Metanephros (tissue), 2 donors: ENCODE results near the gene CCDC169. TPM values are rescaled to one million over a fixed set of nuclear protein-coding genes. Genes with fewer than 3 reads are reported as not detected.

ENCODE experiments used
- small RNA-seq: library from RNA; depleted of rRNA; stranded (forward); fragments of <200 nt; gene quantifications from one replicate; pipeline ENCODE3, GENCODE V24; 2014; ENCODE audit warnings: low replicate concordance
- total RNA-seq: library from RNA; depleted of rRNA; stranded (reverse); fragments of >200 nt; gene quantifications from one replicate; pipeline ENCODE4 v1.2.3, GENCODE V29; 2014

Gene CCDC169
- 4.2 TPM for total RNA-seq

GRCh38 chr13:36297366-36298338 lies at the start of gene CCDC169:
Gene CCDC169, minus strand, starts transcription at chr13:36297814. Its CDS starts 95 bp downstream, at chr13:36297719.

GRCh38 chr13:36346222-36347083 lies 48.8 kb upstream of the CCDC169 start, which contains the start of gene SPART:
Gene SPART, minus strand, starts transcription at chr13:36346394. Its CDS starts 10,564 bp downstream, at chr13:36335830.

GRCh38 chr13:36214163-36214921 lies 83.3 kb downstream of the CCDC169 start, which contains the start of gene SOHLH2:
Gene SOHLH2, minus strand, starts transcription at chr13:36214556. Its CDS starts 30 bp downstream, at chr13:36214526.

Small RNA genes lying within 50 kb of the gene (small RNA-seq; reads per million reads assigned to genes)
- not detected for gene RNU6-71P

Other genes starting within 250 kb of the CCDC169 start
- gene DCLK1, start 166.4 kb downstream of the CCDC169 start, total RNA-seq = 21.1 TPM
- gene SOHLH2, start 83.3 kb downstream of the CCDC169 start, total RNA-seq = 0.18 TPM
- 55.8 TPM for gene SPART, start 48.6 kb upstream of the CCDC169 start, total RNA-seq
- 0.58 TPM for gene CCNA1, start 134.7 kb upstream of the CCDC169 start, total RNA-seq